ENCODE results near the gene DNAJA3.
A peak's percentile ranks its signal among the peaks of the same experiment; 100 is the strongest.

The DNAJA3 gene

GRCh38 chr16:4407543-4408322 lies 17.9 kb upstream of the DNAJA3 start:
- no peak for DNase-seq (ENCODE audit: low read depth)

- no peak for DNase-seq (ENCODE audit: low read depth)
Measured at GRCh38 chr16:4408323-4408690, 17.4 kb upstream of the DNAJA3 start.

- DNase-seq (ENCODE audit: low read depth) = no peak
Measured at GRCh38 chr16:4409081-4409932, 16.4 kb upstream of the DNAJA3 start.

- no peak for DNase-seq (ENCODE audit: low read depth)
Measured at GRCh38 chr16:4410335-4411075, 15.2 kb upstream of the DNAJA3 start.

GRCh38 chr16:4411684-4412083 lies 14.0 kb upstream of the DNAJA3 start:
- DNase-seq (ENCODE audit: low read depth) = no peak

GRCh38 chr16:4412159-4412558 lies 13.5 kb upstream of the DNAJA3 start:
- no peak for DNase-seq (ENCODE audit: low read depth)

- DNase-seq (ENCODE audit: low read depth) = no peak
Measured at GRCh38 chr16:4412854-4413253, 12.8 kb upstream of the DNAJA3 start.

GRCh38 chr16:4414187-4414917 lies 11.3 kb upstream of the DNAJA3 start:
- DNase-seq (ENCODE audit: low read depth) = peak; percentile 74

GRCh38 chr16:4415538-4416199 lies 10.0 kb upstream of the DNAJA3 start:
- DNase-seq (ENCODE audit: low read depth) = peak; percentile 34

GRCh38 chr16:4416200-4417032 lies 9.3 kb upstream of the DNAJA3 start, which contains the start of gene CORO7:
CORO7 (minus strand) TSS chr16:4416596; CDS start chr16:4416518, 78 bp downstream.
- peak; percentile 98 for DNase-seq (ENCODE audit: low read depth)

- DNase-seq (ENCODE audit: low read depth) = no peak
Measured at GRCh38 chr16:4419402-4419959, 6.2 kb upstream of the DNAJA3 start.

- DNase-seq (ENCODE audit: low read depth) = no peak
Measured at GRCh38 chr16:4420505-4421105, 5.1 kb upstream of the DNAJA3 start.

- no peak for DNase-seq (ENCODE audit: low read depth)
Measured at GRCh38 chr16:4426021-4426684, 485 bp downstream of the DNAJA3 start.

- DNase-seq (ENCODE audit: low read depth) = no peak
Measured at GRCh38 chr16:4426722-4427372, 1.2 kb downstream of the DNAJA3 start.

- no peak for DNase-seq (ENCODE audit: low read depth)
Measured at GRCh38 chr16:4428500-4428899, 2.8 kb downstream of the DNAJA3 start.

- DNase-seq (ENCODE audit: low read depth) = no peak
Measured at GRCh38 chr16:4431023-4431422, 5.4 kb downstream of the DNAJA3 start.

- no peak for DNase-seq (ENCODE audit: low read depth)
Measured at GRCh38 chr16:4433228-4433627, 7.6 kb downstream of the DNAJA3 start.

All from stimulated activated CD8-positive, alpha-beta memory T cell treated with anti-CD3 and anti-CD28 coated beads, Interleukin-4, amount 100 ng/mL, for 24 hours (primary cell).